Jurkat, Clone E6-1 (cell line): Measurements from ENCODE around the gene IFITM5.

ENCODE experiments used
- DNase-seq: peaks from one replicate; pipeline ENCODE4 v3.0.0-alpha.2; 2011; ENCODE audit warnings: low read depth, low spot score
- H3K4me3 ChIP-seq: 2 replicates; pipeline ENCODE4 v1.5.1; 2011; ENCODE audit warnings: mild to moderate bottlenecking, low read length, control low read depth, moderate library complexity

IFITM5 gene

DNA sequence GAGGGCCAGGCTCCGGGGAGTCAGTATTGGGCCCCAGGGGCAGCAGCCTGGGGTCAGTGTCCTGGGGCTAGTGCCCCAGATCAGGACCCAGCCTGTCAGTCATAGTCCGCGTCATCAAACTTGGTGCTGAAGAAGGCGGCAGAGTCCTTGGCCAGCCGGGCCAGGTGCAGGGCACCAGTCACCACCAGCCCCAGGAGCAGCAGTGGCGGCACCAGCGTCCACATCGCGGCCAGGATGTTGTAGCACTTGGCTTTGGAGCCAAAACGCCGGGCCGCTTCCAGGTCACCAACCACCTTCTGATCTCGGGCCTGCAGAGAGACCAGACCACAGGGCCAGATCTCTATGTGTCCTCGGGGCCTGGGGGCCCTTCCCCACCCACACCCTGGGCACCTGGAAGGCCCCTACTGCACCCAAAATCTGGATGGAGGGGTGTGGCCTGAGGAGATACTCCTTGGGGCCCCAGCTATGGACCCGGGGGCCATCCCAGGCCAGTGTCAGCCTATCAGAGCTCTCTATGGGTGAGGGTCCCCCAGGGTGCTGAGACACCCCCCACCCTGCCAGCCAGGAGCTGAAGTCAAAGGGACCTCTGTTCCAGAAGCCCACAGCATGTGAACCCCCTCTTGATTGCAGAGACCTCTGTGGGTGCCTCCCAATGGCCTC lies 790 bp downstream of the IFITM5 start:
- no peak for DNase-seq
- no peak overlapping the region for H3K4me3 ChIP-seq

DNA sequence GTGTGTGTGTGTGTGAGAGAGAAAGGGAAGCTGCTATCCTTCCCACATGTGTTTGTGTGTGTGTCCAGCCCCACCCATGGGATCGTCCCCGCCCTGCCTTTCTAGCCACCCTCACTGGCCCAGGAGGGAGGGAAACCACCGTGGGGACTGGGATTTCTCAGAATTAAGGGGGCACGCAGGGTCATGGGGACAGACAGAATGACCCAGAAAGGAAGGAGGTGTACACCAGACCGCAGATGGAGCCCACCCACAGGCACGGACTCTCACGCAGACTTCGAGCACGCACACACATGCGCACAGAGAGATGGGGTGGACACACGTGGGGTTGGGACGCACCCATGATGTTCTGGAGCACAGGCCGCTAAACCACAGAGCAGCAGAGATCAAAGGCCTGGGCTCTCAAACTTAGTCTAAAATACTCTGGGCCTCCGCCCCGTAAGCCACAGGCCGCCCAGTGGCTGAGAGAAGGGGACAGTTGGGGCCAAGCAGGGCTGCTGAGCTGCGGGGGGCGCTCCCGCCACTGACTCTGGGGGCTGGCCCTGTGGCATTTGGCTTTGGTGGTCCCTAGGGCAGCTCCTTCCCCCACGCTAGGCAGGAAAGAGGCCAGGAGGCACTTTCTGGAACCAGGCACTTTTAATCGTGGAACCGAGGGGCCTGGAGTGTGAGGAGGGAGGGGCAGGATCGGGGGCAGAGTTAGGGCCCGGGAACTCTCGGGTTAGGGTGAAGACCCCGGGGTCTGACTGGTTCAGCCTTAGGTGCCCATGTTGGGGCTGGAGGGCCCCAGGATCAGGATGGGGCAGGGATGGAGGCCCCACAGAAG lies 1.5 kb downstream of the IFITM5 start:
- H3K4me3 ChIP-seq, result no peak overlapping the region
- no peak for DNase-seq

DNA sequence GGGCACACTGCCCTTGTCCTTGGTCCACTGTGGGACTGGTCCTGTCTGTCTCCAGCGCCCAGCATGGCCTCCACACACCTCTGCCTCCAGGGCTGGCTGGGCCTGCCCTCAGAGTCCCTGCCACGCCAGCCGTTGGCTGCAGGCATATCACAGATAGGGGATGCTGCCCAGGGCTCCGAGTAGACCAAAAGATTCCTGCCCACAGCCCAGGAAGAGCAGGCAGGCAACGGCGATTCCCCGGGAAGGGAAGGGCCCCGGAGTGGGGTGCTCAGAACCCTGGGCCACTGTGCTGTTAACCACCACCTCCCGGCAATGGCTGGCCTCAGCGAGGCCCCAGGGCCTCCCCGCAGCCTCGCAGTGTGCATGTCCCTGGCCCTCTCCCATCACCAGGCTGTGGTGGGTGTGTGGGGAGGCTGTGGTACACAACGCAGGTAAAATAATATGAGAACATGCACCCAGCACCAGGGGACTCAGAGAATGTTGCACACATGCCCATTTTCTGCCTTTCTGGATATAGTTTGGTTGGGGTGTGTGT lies 2.2 kb downstream of the IFITM5 start:
- no peak for DNase-seq
- H3K4me3 ChIP-seq, result no peak overlapping the region

DNA sequence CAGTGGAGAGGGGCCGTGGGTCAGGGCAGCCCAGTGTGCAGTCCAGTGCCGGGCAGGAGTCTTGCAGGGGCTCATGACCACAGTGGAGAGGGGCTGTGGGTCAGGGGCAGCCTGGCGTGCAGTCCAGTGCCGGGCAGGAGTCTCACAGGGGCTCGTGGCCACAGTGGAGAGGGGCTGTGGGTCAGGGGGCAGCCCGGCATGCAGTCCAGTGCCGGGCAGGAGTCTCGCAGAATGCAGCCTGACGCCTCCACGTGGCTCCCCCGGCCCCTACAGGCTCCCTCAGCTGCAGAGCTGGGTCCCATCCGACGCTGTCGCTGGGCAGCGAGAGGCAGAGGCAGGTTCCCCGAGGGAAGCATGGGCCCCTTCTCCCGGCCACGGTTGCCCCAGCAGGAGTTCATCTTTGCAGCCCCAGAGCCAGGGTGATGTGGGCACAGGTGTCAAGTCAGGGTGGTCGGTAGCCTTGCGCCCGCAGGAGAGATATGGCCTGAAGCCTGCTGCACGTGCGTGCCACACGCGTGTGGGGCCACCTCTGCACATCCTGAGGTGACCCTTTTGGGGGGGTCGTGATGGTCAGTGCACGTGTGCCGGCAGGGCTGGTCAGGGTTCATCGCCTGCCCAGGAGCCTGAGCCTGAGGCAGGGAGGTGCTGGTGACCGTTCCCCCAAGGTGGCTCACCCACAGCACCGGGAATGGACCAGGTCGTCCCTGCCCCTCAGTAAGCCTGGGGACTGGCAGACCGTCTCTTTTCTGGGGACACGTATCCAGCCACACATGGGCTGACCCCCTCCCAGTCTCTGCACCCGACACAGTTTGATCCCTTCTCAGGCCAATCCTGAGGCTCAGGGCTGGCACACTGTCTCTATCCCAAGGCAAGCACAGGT lies 2.9 kb downstream of the IFITM5 start:
- no peak overlapping the region for H3K4me3 ChIP-seq
- DNase-seq, result no peak

DNA sequence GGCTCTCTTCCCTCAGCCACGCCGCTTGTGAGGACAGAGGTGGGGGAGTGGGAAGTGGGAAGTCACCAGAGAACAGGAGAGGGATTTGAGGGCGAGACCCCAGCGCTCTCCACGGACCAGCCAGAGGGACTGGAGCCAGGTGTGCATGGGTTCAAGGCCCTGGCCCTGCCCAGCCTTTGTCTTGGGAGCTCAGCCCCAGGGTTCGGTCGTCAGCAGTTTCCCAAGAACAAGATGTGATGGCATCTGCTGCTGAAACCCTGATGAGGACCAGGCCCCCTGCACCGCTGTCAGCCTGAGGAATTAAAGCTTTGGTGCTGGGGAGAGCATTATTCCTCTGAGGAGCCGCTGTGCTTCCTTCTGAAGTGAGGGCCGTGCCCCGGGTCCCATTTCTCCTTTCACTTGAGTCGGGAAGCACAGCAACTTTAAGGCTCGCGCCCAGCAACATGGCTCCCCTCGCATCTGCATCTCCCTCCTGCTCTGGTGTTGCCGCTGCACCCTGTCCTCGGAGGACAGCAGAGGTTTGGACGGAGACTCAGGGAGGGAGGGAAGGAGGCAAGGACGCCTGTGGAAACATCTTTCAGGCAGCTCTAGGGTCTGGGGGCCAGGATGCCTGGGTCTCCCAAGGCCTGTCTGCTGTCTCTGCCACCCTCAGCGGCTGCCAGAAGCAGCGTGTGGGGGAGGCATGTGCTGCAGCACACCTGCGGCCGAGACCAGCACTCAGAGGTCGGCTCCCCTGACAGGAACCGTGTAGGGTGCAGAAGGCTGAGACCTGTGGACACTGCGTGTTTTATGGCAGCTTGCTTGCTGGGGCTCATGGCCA lies 3.8 kb downstream of the IFITM5 start:
- DNase-seq, result no peak
- H3K4me3 ChIP-seq, result no peak overlapping the region

DNA sequence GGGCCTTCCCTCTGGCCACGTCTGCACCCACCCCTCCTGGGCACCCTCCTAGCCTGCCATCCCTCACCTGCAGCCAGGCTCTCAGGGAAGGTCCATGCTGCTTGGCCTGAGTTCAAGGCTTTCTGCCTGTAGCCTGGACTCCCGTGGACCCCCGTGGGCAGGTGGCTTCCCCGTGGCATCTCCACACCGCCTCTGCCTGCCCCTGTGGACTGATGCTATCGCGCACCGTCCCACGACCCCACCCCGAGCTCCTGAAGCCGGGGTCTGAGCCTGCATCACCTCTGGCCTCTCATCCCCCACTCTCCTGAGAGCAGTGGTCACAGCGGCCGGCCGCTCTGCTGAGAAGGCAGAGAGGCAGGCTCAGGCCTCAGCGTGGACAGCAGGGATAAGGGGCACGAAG lies 4.5 kb downstream of the IFITM5 start:
- H3K4me3 ChIP-seq, result no peak overlapping the region
- no peak for DNase-seq

DNA sequence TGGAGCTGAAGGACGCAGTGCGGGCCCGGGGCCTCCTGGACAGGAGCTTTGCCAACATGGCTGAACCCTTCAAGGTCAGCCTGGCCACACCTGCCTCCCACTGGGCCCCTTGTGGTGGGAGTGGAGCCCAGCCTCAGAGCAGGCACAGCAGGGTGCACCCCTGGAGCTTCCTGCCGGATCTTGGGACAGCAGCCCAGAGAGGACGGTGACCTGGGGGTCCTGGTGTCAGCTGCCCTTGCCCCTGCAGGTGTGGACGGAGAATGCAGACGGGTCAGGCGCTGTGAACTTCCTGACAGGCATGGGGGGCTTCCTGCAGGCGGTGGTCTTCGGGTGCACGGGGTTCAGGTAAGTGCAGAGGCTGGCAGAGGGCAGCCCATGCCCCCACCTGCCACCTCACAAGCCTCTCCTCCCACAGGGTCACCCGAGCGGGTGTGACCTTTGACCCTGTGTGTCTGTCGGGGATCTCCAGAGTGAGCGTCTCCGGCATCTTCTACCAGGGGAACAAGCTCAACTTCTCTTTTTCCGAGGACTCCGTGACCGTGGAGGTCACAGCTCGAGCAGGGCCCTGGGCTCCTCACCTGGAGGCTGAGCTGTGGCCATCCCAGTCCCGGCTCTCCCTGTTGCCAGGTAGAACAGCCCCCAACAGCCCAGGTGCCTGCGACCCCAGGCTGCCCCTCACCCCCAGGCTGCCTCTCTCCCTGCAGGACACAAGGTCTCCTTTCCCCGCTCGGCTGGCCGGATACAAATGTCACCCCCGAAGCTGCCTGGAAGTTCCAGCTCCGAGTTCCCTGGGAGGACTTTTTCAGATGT lies 5.3 kb downstream of the IFITM5 start:
- H3K4me3 ChIP-seq, result no peak overlapping the region
- no peak for DNase-seq

DNA sequence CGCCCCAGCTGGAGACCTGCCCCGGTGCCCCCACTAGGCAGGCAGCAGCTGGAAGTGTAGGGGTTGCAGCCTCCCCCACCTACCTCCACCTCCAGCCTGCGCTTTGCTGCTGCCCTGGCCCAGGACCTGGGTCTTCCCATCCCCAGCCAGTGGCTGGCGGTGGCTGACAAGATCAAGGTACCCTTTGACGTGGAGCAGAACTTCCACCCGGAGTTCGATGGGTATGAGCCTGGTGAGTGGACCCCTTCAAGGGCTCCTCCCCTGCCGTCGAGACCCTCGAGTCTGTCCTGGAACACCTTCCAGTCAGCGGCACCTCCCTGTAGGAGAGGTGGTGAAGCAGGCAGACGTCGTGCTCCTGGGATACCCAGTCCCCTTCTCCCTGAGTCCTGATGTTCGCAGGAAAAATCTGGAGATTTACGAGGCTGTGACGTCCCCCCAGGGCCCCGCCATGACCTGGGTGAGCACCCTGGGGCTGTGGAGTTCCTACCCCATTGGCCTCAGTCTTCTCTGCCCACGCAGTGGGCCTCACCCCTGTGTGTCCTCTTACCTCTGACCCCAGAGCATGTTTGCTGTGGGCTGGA lies 6.0 kb downstream of the IFITM5 start:
- no peak for DNase-seq
- no peak overlapping the region for H3K4me3 ChIP-seq

DNA sequence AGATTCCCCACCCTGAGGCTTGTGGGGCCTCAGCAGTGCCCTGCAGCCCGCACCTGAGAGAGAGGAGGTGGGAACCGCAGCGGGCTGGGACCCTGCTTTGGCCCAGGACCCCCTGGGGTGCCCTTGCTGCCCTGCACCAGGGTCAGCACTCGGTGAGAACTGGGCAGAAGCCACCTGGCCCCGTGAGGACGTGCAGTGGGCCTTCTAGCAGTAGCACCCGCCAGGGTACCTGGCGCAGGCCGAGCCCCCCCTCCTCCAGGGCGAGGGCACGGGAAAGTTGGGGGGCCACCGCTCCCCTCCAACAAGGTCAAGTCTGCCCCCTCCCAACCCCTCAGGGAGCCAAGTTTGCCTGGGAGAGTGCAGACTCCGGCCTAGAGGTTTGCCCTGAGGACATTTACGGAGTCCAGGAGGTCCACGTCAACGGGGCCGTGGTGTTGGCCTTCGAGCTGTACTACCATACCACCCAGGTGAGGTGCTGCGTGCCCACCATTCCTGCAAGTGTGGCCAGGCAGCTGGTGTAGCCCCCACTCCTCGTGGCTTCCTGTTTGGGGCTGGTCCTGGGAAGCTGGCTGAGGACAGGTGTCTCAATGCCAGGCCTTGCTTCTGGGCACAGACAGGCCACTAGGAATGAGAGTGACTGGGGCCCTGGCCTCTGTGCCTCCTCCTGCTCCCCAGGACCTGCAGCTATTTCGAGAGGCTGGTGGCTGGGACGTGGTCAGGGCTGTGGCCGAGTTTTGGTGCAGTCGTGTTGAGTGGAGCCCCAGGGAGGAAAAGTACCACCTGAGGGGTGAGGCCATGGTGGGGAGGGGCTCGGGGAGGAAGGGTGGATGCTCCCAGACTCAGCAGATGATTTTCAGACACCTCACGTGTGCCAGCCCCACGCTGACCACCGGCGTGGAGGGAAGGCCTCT lies 6.9 kb downstream of the IFITM5 start:
- DNase-seq, result no peak
- no peak overlapping the region for H3K4me3 ChIP-seq

DNA sequence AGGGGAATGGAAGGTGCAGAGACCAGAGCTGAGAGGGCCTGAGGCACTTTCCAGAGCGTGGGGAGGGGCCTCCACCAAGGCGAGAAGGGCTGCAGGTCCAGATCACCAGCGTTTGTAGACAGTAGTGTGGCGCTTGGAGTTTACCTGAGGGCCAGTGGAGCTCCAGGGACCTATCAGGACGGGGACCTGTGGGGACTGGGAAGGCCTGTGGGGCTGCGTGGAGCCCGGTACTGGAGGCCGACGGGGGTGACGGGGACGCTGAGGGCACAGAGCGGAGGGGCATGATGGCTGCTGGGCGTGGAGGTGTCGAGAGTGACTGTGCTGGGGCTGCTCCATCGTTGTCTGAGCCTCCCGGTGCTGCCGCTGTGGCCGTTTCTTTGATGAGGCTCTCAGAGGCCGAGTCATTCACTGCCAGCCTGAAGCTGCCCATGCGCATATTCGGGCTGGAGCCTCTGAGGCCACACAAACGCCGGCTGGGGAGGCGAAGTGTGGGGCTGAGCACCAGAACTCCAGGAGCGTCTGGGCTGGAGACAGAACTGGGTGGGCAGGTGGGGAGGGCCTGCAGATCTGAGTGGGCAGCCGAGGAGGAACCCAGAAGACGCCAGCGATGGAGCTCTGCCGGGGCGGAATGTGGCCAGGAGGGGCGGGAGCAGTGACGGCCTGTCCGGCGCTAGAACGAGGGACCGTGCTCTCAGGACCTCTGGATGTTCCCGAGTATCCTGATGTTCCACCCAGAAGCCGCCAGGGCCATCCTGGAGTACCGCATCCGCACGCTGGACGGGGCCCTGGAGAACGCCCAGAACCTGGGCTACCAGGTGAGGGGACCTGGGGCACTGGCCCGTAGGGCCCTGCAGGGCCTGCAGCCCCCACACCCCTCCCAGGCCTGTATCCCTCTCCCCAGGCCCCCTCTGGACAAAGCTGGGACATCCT lies 7.8 kb downstream of the IFITM5 start:
- H3K4me3 ChIP-seq, result no peak overlapping the region
- DNase-seq, result no peak

DNA sequence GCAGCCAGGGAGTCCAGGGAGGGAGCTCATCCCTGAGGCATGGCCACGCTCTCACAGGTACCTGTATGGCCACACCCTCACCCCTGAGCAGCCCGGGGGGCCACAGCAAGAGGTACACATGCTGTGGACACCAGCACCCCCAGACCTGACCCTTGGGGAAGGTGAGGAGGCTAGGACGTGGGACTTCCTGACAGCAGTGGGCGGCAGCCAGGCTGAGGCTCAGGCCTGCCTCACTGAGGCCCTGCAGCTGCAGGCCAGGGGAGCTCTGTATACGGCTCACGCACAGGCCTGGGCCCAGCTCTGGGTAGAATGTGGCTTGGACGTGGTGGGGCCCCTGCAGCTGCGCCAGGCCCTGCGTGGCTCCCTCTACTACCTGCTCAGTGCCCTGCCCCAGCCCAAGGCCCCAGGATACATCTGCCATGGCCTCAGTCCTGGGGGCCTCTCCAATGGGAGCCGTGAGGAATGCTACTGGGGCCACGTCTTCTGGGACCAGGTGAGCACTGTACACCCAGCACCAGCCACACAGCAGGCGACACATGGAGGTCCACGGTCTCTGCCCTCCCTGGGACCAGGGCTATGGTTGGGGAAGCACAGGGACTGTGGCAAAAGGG lies 8.6 kb downstream of the IFITM5 start:
- no peak overlapping the region for H3K4me3 ChIP-seq
- DNase-seq, result no peak

DNA sequence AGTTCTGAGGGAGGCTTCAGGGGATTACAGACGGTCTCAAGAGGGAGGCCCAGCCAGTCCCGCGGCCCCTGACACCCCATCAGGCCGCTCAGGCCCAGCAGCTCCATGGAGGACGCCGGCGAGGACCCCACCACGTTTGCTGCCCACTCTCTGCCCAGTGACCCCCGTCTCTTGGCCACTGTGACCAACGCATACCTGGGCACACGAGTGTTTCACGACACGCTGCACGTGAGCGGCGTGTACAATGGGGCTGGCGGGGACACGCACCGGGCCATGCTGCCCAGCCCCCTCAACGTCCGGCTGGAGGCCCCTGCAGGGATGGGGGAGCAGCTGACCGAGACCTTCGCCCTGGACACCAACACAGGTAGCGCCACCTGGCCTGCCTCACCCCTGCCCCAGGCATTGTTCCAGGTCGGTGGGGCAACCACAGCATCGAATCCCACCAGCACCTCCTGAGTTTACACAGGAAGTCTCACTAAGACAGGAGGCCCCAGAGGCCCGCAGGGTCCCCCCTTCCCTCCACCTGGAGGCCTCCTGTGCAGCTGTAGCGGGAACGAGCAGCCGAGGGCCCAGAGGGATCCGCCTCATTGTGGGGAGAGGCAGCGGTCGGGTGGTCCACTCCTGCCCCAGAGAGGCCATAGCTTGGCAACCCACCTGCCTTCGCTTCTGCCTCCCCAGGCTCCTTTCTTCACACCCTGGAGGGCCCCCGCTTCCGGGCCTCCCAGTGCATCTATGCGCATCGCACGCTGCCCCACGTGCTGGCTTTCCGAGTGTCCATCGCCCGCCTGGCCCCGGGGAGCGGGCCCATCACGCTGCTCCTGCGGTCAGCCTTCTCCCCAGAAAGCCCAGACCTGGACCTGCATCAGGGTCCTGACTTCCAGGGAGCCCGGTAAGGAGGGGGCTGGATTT lies 9.4 kb downstream of the IFITM5 start:
- peak overlapping the region; percentile 47 for H3K4me3 ChIP-seq
- DNase-seq, result no peak

DNA sequence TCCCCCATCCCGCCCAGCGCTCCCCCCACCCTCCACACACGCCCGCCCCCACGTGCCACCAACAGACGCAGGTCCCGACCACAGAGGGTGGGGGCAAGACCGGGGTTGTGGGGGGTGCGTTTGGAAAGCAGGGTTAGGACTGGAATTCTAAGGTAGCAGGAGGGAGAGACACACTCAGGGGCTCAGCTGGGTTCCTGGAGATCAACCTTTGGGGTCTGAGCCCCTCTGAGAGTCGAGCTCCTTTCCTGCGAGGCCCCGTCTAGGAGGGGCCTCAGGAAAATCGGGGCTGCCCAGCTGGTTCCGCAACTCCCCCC lies 10.0 kb downstream of the IFITM5 start:
- no peak for DNase-seq
- H3K4me3 ChIP-seq, result peak overlapping the region; percentile 47
